Hepatocyte (in vitro differentiated cells): Measurements from ENCODE around the gene MPG.

Experiments used
- CTCF ChIP-seq: fragments of 200-600 bp; sonication (generic); IDR thresholded peaks from 2 replicates; pipeline ENCODE4 v1.5.1; 2016; ENCODE audit warnings: antibody characterized with exemption, mild to moderate bottlenecking; ENCODE audit not compliant: poor library complexity
- EZH2 ChIP-seq: fragments of 200-600 bp; sonication (generic); IDR thresholded peaks from 2 replicates; pipeline ENCODE4 v1.6.1; 2016; ENCODE audit warnings: antibody characterized with exemption, mild to moderate bottlenecking, borderline replicate concordance
- EZH2phosphoT487 ChIP-seq: fragments of 200-600 bp; sonication (generic); IDR thresholded peaks from one replicate; pipeline ENCODE4 v1.6.1; 2018; ENCODE audit warnings: antibody characterized with exemption, mild to moderate bottlenecking, low read depth, moderate library complexity; ENCODE audit not compliant: unreplicated experiment, severe bottlenecking

GRCh38 chr16:125011-125410 is 47.0 kb downstream of the MPG start:
- TF ChIP-seq CTCF = no peak
- TF ChIP-seq EZH2 = no peak
- TF ChIP-seq EZH2phosphoT487 = no peak
